Lung (tissue), 12 donors: ENCODE data around the gene ADGRA3. TPM values are rescaled to one million over a fixed set of nuclear protein-coding genes. Genes with fewer than 3 reads are reported as not detected.
A peak's percentile ranks its signal among the peaks of the same experiment; 100 is the strongest.

Source experiments
- ATAC-seq: fragments of 200-7000 bp; cut with Tn5 transposase; one replicate; pipeline ENCODE4 v1.9.1; 2020; ENCODE audit warnings: moderate number of reproducible peaks; ENCODE audit not compliant: insufficient read depth, low FRiP score
- DNase-seq, 3 donors: peaks; one replicate each; pipeline ENCODE4 v3.0.0-alpha.2; 2013 to 2017
- H3K27ac ChIP-seq, 2 donors: one replicate each; pipeline ENCODE4 v1.5.1; 2013; ENCODE audit warnings: mild to moderate bottlenecking in 2 of 2, moderate library complexity in 2 of 2, control low read depth in 1 of 2, inconsistent platforms in 1 of 2, low read depth in 1 of 2, low read length in 1 of 2
- H3K27me3 ChIP-seq, 3 donors: one replicate each; pipeline ENCODE4 v1.5.1; 2013; ENCODE audit warnings: low read length in 2 of 3; ENCODE audit not compliant: control insufficient read depth in 3 of 3, insufficient read depth in 3 of 3
- H3K36me3 ChIP-seq, 4 donors: one replicate each; pipeline ENCODE4 v1.5.1; 2013; ENCODE audit warnings: low read length in 4 of 4, mild to moderate bottlenecking in 1 of 4, moderate library complexity in 1 of 4; ENCODE audit not compliant: control insufficient read depth in 4 of 4, insufficient read depth in 4 of 4
- H3K4me1 ChIP-seq, 5 donors: one replicate each; pipeline ENCODE4 v1.5.1; 2013; ENCODE audit warnings: low read length in 5 of 5, mild to moderate bottlenecking in 2 of 5, moderate library complexity in 1 of 5; ENCODE audit not compliant: control insufficient read depth in 5 of 5, insufficient read depth in 5 of 5
- H3K4me3 ChIP-seq: one replicate; pipeline ENCODE4 v1.5.1; 2013; ENCODE audit warnings: mild to moderate bottlenecking, control low read depth, moderate library complexity
- H3K9ac ChIP-seq, 2 donors: one replicate each; pipeline ENCODE4 v1.5.1; 2013; ENCODE audit warnings: low read length in 2 of 2, control low read depth in 1 of 2; ENCODE audit not compliant: insufficient read depth in 1 of 2
- H3K9me3 ChIP-seq, 4 donors: one replicate each; pipeline ENCODE4 v1.5.1; 2013; ENCODE audit warnings: low read length in 3 of 4, mild to moderate bottlenecking in 1 of 4, moderate library complexity in 1 of 4; ENCODE audit not compliant: control insufficient read depth in 4 of 4, insufficient read depth in 3 of 4
- CTCF ChIP-seq: IDR thresholded peaks from 2 replicates; pipeline ENCODE4 v1.5.1; 2012; ENCODE audit warnings: mild to moderate bottlenecking; ENCODE audit errors: control extremely low read depth, extremely low read depth
- WGBS, 2 donors: extraction: QIAGEN DNeasy Blood & Tissue Kit; methylation state at CpG; one replicate each; pipeline ENCODE4 v1.1.7; 2013; 5-methylcytosine and 5-hydroxymethylcytosine counted together
- polyA plus RNA-seq, 2 donors: library from polyadenylated mRNA; stranded (reverse); fragments of 200-250 nt; gene quantifications; one replicate each; pipeline ENCODE4 v1.2.1, GENCODE V29; 2013
- total RNA-seq, 2 donors: library from RNA; depleted of rRNA in 1 of 2; stranded (reverse); fragments of >200 nt in 1 of 2; gene quantifications; one replicate each; pipeline ENCODE4 v1.2.1, GENCODE V29; 2014 to 2021
- donor health status: control.
- donor health status: control.
- donor health status: Bipolar disorder and iron deficiency.
- donor health status: healthy.
- donor health status: DM: yes; HTN: yes; CAD: no.

ADGRA3 gene
- total and polyA plus RNA-seq, 4 donors, result 6.6 to 62.8 (median 11.9) TPM

GRCh38 chr4:22454955-22455354 is 60.9 kb downstream of the ADGRA3 start:
- DNase-seq, result peak in 2 of 3 donors; percentile 53 to 60
- no peak for TF ChIP-seq CTCF
- Histone ChIP-seq H3K36me3 (peaks cover 0 to 4% (median 0%) of the 10 kb centered on the region in 4 donors), H3K9me3 (no peaks in the 10 kb centered on the region), H3K9ac (no peak overlapping the region), H3K27me3 (no peaks in the 10 kb centered on the region), H3K27ac (no peak overlapping the region), H3K4me3 (no peak overlapping the region), H3K4me1 (peaks cover 0 to 24% (median 8%) of the 10 kb centered on the region in 5 donors)
- no peak for ATAC-seq
- 65 to 85% methylated on average over 3 of the region's 3 CpGs for WGBS, 2 donors

- Histone ChIP-seq H3K27ac (no peak overlapping the region), H3K9ac (no peak overlapping the region), H3K36me3 (peaks cover 0 to 4% (median 0%) of the 10 kb centered on the region in 4 donors), H3K4me3 (no peak overlapping the region), H3K9me3 (no peaks in the 10 kb centered on the region), H3K4me1 (peaks cover 0 to 24% (median 8%) of the 10 kb centered on the region in 5 donors), H3K27me3 (no peaks in the 10 kb centered on the region)
- no peak for ATAC-seq
- WGBS, 2 donors, result 87 to 93% methylated on average over 3 of the region's 3 CpGs
- DNase-seq, result no peak
- TF ChIP-seq CTCF, result no peak
Observed at GRCh38 chr4:22454216-22454838, 61.5 kb downstream of the ADGRA3 start.

GRCh38 chr4:22444813-22445212 is 71.1 kb downstream of the ADGRA3 start:
- H3K27me3 ChIP-seq, result no peaks in the 10 kb centered on the region
- no peak overlapping the region for H3K27ac ChIP-seq
- H3K9ac ChIP-seq, result no peak overlapping the region
- WGBS, 2 donors, result 92 to 93% methylated on average over 6 of the region's 6 CpGs
- no peak overlapping the region for H3K4me3 ChIP-seq
- peaks cover 0 to 39% (median 15%) of the 10 kb centered on the region in 4 donors for H3K36me3 ChIP-seq
- DNase-seq (no peak), ATAC-seq (no peak)
- no peaks in the 10 kb centered on the region for H3K9me3 ChIP-seq
- H3K4me1 ChIP-seq, result no peaks in the 10 kb centered on the region
- no peak for TF ChIP-seq CTCF

- H3K27ac ChIP-seq, result no peak overlapping the region
- peaks cover 0 to 32% (median 13%) of the 10 kb centered on the region in 4 donors for H3K36me3 ChIP-seq
- no peak overlapping the region for H3K9ac ChIP-seq
- WGBS, 2 donors, result 81 to 92% methylated on average over 2 of the region's 2 CpGs
- TF ChIP-seq CTCF, result no peak
- no peak overlapping the region for H3K4me3 ChIP-seq
- ATAC-seq, result no peak
- H3K9me3 ChIP-seq, result no peaks in the 10 kb centered on the region
- H3K4me1 ChIP-seq, result no peaks in the 10 kb centered on the region
- no peaks in the 10 kb centered on the region for H3K27me3 ChIP-seq
- DNase-seq, result no peak
Observed at GRCh38 chr4:22442956-22443355, 72.9 kb downstream of the ADGRA3 start.
